ACHN (cell line): ENCODE measurements around the gene RAPGEF3.

Source experiments
- DNase-seq: peaks from one replicate; pipeline ENCODE4 v3.0.0-alpha.2; 2015
- in situ Hi-C: cut with HindIII; loops from 2 replicates; pipeline ENCODE4 v1.10.0; 2017; ENCODE audit warnings: low sequenced_read_pairs, low pct_ligation_motif_present, low pct_unique_long_range_greater_than_20kb

RAPGEF3 gene

GRCh38 chr12:47737936-47738594 is 20.6 kb downstream of the RAPGEF3 start:
- in situ Hi-C loops, result no loop called here
- no peak for DNase-seq

DNA sequence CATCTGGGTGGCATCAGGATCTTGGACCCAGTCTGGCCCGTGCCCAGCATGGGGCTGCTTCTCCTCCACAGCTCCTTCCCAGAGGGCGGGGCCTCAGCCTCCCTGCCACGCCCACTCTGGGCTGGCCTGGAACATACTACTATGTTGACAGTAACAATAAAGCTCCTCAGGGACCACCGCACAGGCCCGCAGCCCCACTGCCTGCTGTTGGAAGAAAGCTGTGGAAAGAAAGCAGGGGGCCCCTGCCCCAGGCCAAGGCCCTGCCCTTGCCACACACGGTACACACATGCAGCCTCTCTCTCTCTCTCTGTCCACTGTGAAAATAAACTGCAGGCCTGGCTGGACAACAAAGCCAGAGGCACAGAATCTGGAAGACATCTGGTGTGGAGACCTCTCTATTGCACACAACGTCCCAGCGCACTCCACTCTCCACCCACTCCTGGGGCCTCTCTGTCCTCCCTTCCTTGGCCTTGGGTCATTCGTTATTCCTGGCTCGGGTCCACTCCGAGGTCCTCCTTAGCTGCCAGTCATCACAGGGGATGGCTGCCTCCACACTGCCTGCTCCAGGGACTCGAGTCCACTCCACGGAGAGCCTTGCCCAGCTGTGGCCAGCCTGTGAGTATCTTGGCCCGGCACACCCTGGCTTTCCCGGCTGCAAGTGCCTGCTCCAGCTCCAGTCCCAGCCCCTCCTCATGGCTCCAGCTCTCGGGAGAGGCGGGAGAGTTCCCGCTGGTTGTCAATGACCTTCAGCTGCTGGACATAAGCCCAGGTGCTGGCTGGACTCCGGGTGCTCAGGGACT is 21.6 kb downstream of the RAPGEF3 start:
- DNase-seq, result no peak
- in situ Hi-C loops, result no loop called here

GRCh38 chr12:47736216-47736615 is 22.5 kb downstream of the RAPGEF3 start:
- DNase-seq, result no peak
- in situ Hi-C loops, result no loop called here

DNA sequence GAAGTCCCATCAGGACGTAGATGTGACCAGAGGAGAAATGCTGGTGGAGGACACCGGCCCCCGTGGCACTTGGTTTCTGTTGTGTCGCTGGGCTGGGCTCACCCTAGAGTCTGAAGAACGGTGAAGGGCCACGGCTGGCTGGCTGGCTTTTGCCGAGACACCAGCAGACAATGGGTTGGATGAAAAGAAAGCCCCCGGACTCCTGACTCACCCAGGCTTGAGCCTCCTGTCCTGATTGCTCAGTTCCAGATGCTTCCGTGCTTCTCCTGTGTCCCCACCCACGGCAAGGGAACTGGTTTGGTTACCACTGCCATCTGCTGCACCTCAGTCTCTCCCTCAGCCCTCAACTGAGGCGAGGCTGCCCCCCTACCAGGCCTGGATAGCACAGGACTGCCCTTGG is 23.0 kb downstream of the RAPGEF3 start:
- in situ Hi-C loops, result no loop called here
- DNase-seq, result no peak

DNA sequence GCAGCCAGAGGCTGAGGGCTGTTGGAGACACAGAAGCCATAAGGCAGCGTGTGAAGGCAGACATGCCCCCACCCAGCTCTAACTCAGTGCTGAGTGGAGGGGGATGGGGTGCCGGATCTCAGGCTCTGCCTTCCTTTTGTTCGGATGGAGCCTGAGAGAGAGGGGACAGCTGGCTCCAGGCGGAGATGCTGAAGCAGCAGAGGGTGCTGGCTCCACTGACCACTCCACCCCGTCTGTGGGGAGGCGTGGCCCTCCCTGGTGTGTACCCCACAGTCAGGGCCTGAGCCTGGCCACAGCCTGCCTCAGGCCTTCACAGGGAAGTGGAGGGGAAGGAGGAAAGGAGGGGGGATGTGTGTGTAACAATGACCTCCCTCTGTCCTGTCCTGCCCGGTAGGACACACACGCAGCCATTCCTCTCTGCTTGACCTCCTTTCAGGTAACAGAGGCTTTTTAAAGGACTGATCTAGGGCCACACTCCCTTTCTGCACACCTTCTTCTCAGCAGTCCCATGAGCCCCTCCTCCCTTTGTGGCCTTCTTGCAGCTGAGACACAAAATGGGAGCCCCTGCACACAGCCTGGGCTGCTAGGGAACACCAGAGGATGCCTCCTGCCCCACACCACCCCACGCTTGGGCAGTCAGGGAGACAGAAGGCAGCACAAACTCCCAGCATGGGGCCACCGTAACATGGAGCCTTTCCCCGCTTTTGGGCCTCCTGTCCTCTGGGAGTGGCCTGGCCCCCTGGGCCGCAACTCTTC is 23.8 kb downstream of the RAPGEF3 start:
- in situ Hi-C loops, result no loop called here
- DNase-seq, result no peak

DNA sequence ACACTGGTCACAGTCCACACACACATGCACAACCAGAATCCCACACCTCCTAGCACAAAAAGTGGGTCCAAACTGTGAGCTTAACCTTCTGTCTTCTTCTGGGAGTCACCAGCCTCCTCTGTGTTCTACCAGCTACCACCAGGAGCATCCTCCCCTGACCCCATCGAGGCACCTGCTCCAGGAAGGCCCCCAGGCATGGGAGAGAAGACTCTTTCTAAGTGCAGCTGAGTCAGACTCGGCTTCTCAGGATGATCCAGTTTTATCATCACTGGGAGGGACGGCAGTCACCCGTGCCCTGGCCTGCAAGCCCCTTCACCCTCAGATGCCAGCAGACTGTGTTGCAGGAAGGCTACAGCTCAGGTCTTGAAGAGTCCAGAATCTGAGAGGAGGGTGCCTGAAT is 25.5 kb downstream of the RAPGEF3 start:
- in situ Hi-C loops, result no loop called here
- no peak for DNase-seq

- in situ Hi-C loops, result no loop called here
- DNase-seq, result no peak
Observed at GRCh38 chr12:47732504-47732903, 26.2 kb downstream of the RAPGEF3 start.

DNA sequence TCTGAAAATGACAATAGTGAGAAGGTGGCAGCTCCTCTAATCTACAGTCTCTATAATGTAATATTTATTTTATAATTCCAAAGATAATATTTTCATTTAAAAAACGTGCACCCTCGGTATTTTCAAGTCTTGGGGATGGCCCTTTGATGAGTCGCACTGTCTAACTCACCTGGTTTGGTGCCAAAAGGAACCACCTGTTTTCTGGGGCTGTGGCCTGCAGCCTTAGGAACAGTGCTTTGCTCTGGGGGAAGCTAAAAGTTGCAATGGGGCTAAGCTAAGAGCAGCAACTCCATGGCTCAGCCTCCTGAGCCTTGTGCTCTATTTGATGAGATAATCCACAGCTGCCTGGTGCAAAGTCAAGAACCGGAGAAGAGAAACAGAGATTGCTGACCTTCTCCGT is 27.0 kb downstream of the RAPGEF3 start:
- in situ Hi-C loops, result no loop called here

GRCh38 chr12:47730341-47730744 is 28.3 kb downstream of the RAPGEF3 start:
- no peak for DNase-seq

More for the DNA sequence above, 27.0 kb downstream of the RAPGEF3 start:
- no peak for DNase-seq

GRCh38 chr12:47729233-47729632 is 29.4 kb downstream of the RAPGEF3 start:
- in situ Hi-C loops, result no loop called here
- DNase-seq, result no peak

More at GRCh38 chr12:47730341-47730744, 28.3 kb downstream of the RAPGEF3 start:
- in situ Hi-C loops, result no loop called here

DNA sequence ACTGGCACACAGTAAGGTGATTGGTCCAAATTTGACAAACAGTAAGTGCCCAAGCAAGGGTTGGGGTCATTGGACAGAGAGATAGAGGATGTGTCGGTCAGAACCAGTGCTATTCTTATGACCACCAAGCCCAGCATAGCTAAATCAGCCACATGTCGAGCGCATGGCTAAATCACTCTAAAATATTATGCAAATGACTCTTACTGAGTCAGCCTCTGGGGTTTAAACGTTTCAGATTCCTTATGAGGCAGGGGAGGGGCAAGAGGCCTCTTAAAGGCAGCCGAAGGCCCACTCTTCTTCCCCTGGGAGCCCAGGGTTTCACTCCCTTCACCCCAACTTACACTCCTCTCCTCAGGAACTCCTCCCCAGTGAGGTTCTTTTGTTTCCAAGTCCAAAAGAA is 32.8 kb downstream of the RAPGEF3 start:
- DNase-seq, result no peak
- in situ Hi-C loops, result no loop called here

DNA sequence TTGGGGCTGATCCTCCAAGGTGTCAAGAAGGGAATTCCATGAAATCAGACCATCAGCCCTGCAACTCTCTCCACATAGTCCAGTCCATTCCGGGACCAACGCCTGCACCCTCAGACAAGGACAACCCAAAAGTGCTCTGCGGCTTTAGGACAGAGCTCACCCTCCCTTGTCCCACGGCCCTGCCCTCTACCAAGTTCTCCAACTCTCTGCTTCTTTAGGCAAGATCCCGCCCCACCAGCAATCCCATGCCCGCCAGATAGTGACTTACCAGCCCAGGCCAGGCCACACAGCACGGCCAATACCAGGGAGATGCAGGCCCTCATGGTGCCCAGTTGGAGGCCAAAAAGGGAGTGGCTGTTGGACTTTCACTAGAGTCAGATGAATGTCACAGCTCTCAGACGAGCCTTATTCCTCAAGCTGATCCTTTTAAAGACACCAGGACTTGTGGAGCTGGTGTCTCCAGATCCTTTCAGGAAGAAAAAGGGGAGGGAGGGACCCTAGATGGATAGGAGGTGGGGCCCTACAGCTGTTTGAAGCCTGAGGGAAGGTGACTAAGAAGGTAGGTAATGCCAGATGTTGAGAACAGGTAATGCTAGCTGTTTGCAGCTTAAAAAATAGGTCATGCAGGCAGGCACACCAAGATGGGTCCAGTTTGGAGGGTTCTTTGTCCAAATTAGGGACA is 33.4 kb downstream of the RAPGEF3 start, which contains the start of gene ENDOU:
TSS of gene ENDOU (minus strand) at position 400 of the 682 bp plus-strand sequence. CDS start at position 323, 77 bp downstream.
- no peak for DNase-seq
- in situ Hi-C loops, result no loop called here

GRCh38 chr12:47722941-47723631 is 35.6 kb downstream of the RAPGEF3 start:
- DNase-seq, result no peak
- in situ Hi-C loops, result no loop called here

GRCh38 chr12:47722136-47722834 is 36.4 kb downstream of the RAPGEF3 start:
- in situ Hi-C loops, result no loop called here
- DNase-seq, result no peak

- in situ Hi-C loops, result no loop called here
- no peak for DNase-seq
Observed at GRCh38 chr12:47721431-47721973, 37.2 kb downstream of the RAPGEF3 start.

- in situ Hi-C loops, result loop anchor here (10.0 kb wide), 1 partner anchor 56 kb away; the partner anchor contains the start of gene SLC48A1
- DNase-seq, result no peak
Observed at GRCh38 chr12:47718531-47718930, 40.1 kb downstream of the RAPGEF3 start.
